DND-41 (cell line): Measurements from ENCODE around the gene CPM.

Experiments
- CTCF ChIP-seq: IDR thresholded peaks from 2 replicates; pipeline ENCODE4 v1.5.1; 2012; ENCODE audit warnings: borderline replicate concordance, low read length, moderate library complexity, mild to moderate bottlenecking; ENCODE audit not compliant: poor library complexity, severe bottlenecking; ENCODE audit errors: extremely low read depth
- EZH2 ChIP-seq: IDR thresholded peaks from 3 replicates; pipeline ENCODE4 v1.6.1; 2012; ENCODE audit warnings: borderline replicate concordance, low read depth, mild to moderate bottlenecking, moderate library complexity, low read length, inconsistent platforms; ENCODE audit not compliant: severe bottlenecking

DNA sequence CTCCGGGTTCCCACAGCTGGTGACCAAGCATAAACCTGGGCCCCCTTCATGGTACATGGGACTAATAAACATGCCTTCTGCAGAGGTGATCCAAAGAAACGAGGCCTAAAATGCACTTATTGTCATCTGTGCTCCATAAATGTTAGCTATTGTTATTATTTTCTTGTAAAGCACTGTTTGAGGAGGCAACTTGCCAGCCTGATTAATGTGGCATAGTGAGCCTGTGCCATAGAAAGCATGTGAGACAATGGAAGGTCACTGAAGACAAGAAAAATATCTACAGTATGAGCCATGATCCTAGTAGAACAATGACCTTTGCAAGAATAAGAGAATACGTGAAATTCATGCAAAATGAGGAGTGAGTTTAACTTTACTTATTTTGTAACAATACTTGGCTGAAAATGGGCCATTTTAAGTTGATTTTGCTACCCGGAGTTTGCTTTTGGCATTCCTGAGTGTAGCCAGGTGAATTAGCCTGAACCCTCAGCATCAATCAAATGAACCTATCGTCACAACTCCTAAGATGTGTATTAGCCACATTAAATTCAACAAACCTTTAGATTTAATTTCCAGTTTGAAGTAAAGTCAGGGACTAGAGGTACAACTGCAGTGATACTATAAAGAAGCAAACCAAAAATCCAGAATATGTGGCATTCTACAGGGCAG lies 52.2 kb downstream of the CPM start:
- TF ChIP-seq CTCF (no peak), EZH2 (no peak)
